MM.1S (cell line): Measurements from ENCODE around the gene CACNG8.

ENCODE experiments used
- DNase-seq: peaks from one replicate; pipeline ENCODE4 v3.0.0-alpha.2; 2015
- H2AFZ ChIP-seq: fragments of 300-600 bp; sonication (generic); 2 replicates; pipeline ENCODE4 v1.6.0; 2016; ENCODE audit warnings: antibody characterized with exemption, low read length
- H3F3A ChIP-seq: fragments of 300-600 bp; sonication (generic); 2 replicates; pipeline ENCODE4 v1.6.1; 2016; ENCODE audit warnings: mild to moderate bottlenecking, antibody characterized with exemption, low read length, moderate library complexity, mixed read lengths; ENCODE audit not compliant: insufficient read depth
- H3K27ac ChIP-seq: fragments of 300-600 bp; sonication (generic); 2 replicates; pipeline ENCODE4 v1.5.1; 2016; ENCODE audit warnings: mild to moderate bottlenecking, low read length
- H3K27me3 ChIP-seq: fragments of 300-600 bp; sonication (generic); replicated peaks from 2 replicates; pipeline ENCODE4 v1.6.0; 2016; ENCODE audit warnings: low read length; ENCODE audit not compliant: insufficient read depth
- H3K36me3 ChIP-seq: fragments of 300-600 bp; sonication (generic); replicated peaks from 2 replicates; pipeline ENCODE4 v1.6.1; 2016; ENCODE audit warnings: mild to moderate bottlenecking, low read length, mixed read lengths; ENCODE audit not compliant: insufficient read depth
- H3K4me1 ChIP-seq: fragments of 300-600 bp; sonication (generic); 2 replicates; pipeline ENCODE4 v1.6.1; 2016; ENCODE audit warnings: low read length, mixed read lengths
- H3K4me2 ChIP-seq: fragments of 300-600 bp; sonication (generic); 2 replicates; pipeline ENCODE4 v1.6.0; 2016; ENCODE audit warnings: low read depth, low read length
- H3K4me3 ChIP-seq: fragments of 300-600 bp; sonication (generic); 2 replicates; pipeline ENCODE4 v1.5.1; 2016; ENCODE audit warnings: low read length, mixed read lengths
- H3K79me2 ChIP-seq: fragments of 300-600 bp; sonication (generic); 2 replicates; pipeline ENCODE4 v1.6.1; 2016; ENCODE audit warnings: mixed run types, low read length, mixed read lengths
- H3K9ac ChIP-seq: fragments of 300-600 bp; sonication (generic); 2 replicates; pipeline ENCODE4 v1.6.1; 2016; ENCODE audit warnings: low read length, mixed read lengths
- H3K9me2 ChIP-seq: fragments of 300-600 bp; sonication (generic); replicated peaks from 2 replicates; pipeline ENCODE4 v1.6.1; 2016; ENCODE audit warnings: mild to moderate bottlenecking, low read length, mixed read lengths; ENCODE audit not compliant: insufficient read depth
- H3K9me3 ChIP-seq: fragments of 300-600 bp; sonication (generic); replicated peaks from 2 replicates; pipeline ENCODE4 v1.6.1; 2016; ENCODE audit warnings: mild to moderate bottlenecking, low read length, mixed read lengths; ENCODE audit not compliant: insufficient read depth
- H4K20me1 ChIP-seq: fragments of 300-600 bp; sonication (generic); 2 replicates; pipeline ENCODE4 v1.6.1; 2016; ENCODE audit warnings: mild to moderate bottlenecking, low read length, moderate library complexity, mixed read lengths; ENCODE audit not compliant: insufficient read depth
- CTCF ChIP-seq: fragments of 300-600 bp; sonication (generic); IDR thresholded peaks from 2 replicates; pipeline ENCODE4 v1.5.1; 2016; ENCODE audit warnings: antibody characterized with exemption, low read length, mixed read lengths
- EZH2 ChIP-seq: fragments of 300-600 bp; sonication (generic); optimal IDR thresholded peaks from 2 replicates; pipeline ENCODE3; 2017; ENCODE audit warnings: low read depth, mild to moderate bottlenecking, antibody characterized with exemption, low read length, mixed read lengths
- EZH2phosphoT487 ChIP-seq: fragments of 300-600 bp; sonication (generic); IDR thresholded peaks from 2 replicates; pipeline ENCODE4 v1.6.1; 2018; ENCODE audit warnings: antibody characterized with exemption, low read length

CACNG8 gene

GRCh38 chr19:53985863-53986262 lies 23.1 kb downstream of the CACNG8 start:
- DNase-seq: no peak
- no peak overlapping the region for H2AFZ ChIP-seq
- no peak overlapping the region for H3K9ac ChIP-seq
- TF ChIP-seq EZH2 (no peak), CTCF (no peak), EZH2phosphoT487 (no peak)
- peaks cover 4% of the 10 kb centered on the region; the same call in 1 of the 2 replicates for H3K27me3 ChIP-seq
- H3K9me2 ChIP-seq: no peaks in the 10 kb centered on the region
- no peaks in the 10 kb centered on the region for H3K9me3 ChIP-seq
- no peaks in the 10 kb centered on the region for H3F3A ChIP-seq
- H3K27ac ChIP-seq: no peak overlapping the region
- no peak overlapping the region for H3K4me2 ChIP-seq
- no peaks in the 10 kb centered on the region for H3K79me2 ChIP-seq
- H4K20me1 ChIP-seq: no peaks in the 10 kb centered on the region
- no peaks in the 10 kb centered on the region for H3K36me3 ChIP-seq
- no peak overlapping the region for H3K4me3 ChIP-seq
- H3K4me1 ChIP-seq: no peaks in the 10 kb centered on the region

GRCh38 chr19:53988981-53989380 lies 26.2 kb downstream of the CACNG8 start:
- H3K9me2 ChIP-seq: no peaks in the 10 kb centered on the region
- H3F3A ChIP-seq: no peaks in the 10 kb centered on the region
- no peaks in the 10 kb centered on the region for H3K4me1 ChIP-seq
- no peak overlapping the region for H3K4me3 ChIP-seq
- H3K27me3 ChIP-seq: peaks cover 15% of the 10 kb centered on the region
- H3K9ac ChIP-seq: no peak overlapping the region
- H3K36me3 ChIP-seq: no peaks in the 10 kb centered on the region
- no peak overlapping the region for H3K27ac ChIP-seq
- H3K79me2 ChIP-seq: no peaks in the 10 kb centered on the region
- TF ChIP-seq EZH2 (no peak), CTCF (no peak), EZH2phosphoT487 (no peak)
- H3K9me3 ChIP-seq: no peaks in the 10 kb centered on the region
- H2AFZ ChIP-seq: no peak overlapping the region
- DNase-seq: no peak
- no peak overlapping the region for H3K4me2 ChIP-seq
- no peaks in the 10 kb centered on the region for H4K20me1 ChIP-seq

GRCh38 chr19:53989600-53990533 lies 27.1 kb downstream of the CACNG8 start:
- H3K9ac ChIP-seq: no peak overlapping the region
- DNase-seq: no peak
- H3K9me2 ChIP-seq: no peaks in the 10 kb centered on the region
- no peak overlapping the region for H2AFZ ChIP-seq
- H3K27ac ChIP-seq: no peak overlapping the region
- no peaks in the 10 kb centered on the region for H4K20me1 ChIP-seq
- no peaks in the 10 kb centered on the region for H3K9me3 ChIP-seq
- peaks cover 15% of the 10 kb centered on the region for H3K27me3 ChIP-seq
- no peak overlapping the region for H3K4me3 ChIP-seq
- no peaks in the 10 kb centered on the region for H3K4me1 ChIP-seq
- H3K36me3 ChIP-seq: no peaks in the 10 kb centered on the region
- H3K79me2 ChIP-seq: no peaks in the 10 kb centered on the region
- H3F3A ChIP-seq: no peaks in the 10 kb centered on the region
- TF ChIP-seq CTCF (no peak), EZH2phosphoT487 (no peak), EZH2 (no peak)
- H3K4me2 ChIP-seq: no peak overlapping the region
